Esophagus squamous epithelium (tissue), 5 donors: ENCODE data around the gene DUS1L. TPM values are rescaled to one million over a fixed set of nuclear protein-coding genes. Genes with fewer than 3 reads are reported as not detected.

Source experiments
- DNase-seq: peaks from one replicate; lab custom pipeline; 2025; lab: John Stamatoyannopoulos, UW
- H3K27ac ChIP-seq, 4 donors: fragments of 200-600 bp; sonication (generic); one replicate each; pipeline ENCODE4 v1.5.1; 2016 to 2019; ENCODE audit warnings: mild to moderate bottlenecking in 1 of 4
- H3K27me3 ChIP-seq, 4 donors: fragments of 200-600 bp; sonication (generic); 1 replicate in 3 of 4; 2 replicates in 1 of 4; pipeline versions ENCODE4 v1.5.1 to v1.6.0; 2017 to 2021; ENCODE audit warnings: antibody characterized with exemption in 1 of 4
- H3K36me3 ChIP-seq, 3 donors: fragments of 200-600 bp; sonication (generic); one replicate each; pipeline ENCODE4 v1.5.1; 2016 to 2019
- H3K4me1 ChIP-seq, 3 donors: fragments of 200-600 bp; sonication (generic); one replicate each; pipeline ENCODE4 v1.5.1; 2017 to 2019
- H3K4me3 ChIP-seq, 4 donors: fragments of 200-600 bp; sonication (generic); 1 replicate in 3 of 4; 2 replicates in 1 of 4; pipeline ENCODE4 v1.5.1; 2016 to 2019; ENCODE audit warnings: mild to moderate bottlenecking in 2 of 4, moderate library complexity in 1 of 4
- H3K9me3 ChIP-seq, 3 donors: fragments of 200-600 bp; sonication (generic); one replicate each; pipeline ENCODE4 v1.5.1; 2016 to 2019
- CTCF ChIP-seq, 6 experiments: fragments of 450-650 bp in 4 of 6; fragments of 200-600 bp in 2 of 6; sonication (generic) in 2 of 6; IDR thresholded peaks; one replicate each; pipeline ENCODE4 v1.5.1; 2016 to 2019; ENCODE audit warnings: antibody characterized with exemption in 6 of 6, mild to moderate bottlenecking in 4 of 6, moderate library complexity in 4 of 6
- POLR2A ChIP-seq, 4 donors: fragments of 450-650 bp; IDR thresholded peaks; one replicate each; pipeline ENCODE4 v1.6.1; 2017; ENCODE audit warnings: antibody characterized with exemption in 4 of 4, mild to moderate bottlenecking in 4 of 4, moderate library complexity in 3 of 4
- WGBS, 2 donors: methylation state at CpG; one replicate each; pipeline ENCODE4 v1.1.5; 2018; 5-methylcytosine and 5-hydroxymethylcytosine counted together
- intact Hi-C: fragments of 100-400 bp; cut with DNase I; formaldehyde crosslinking; loops from one replicate; pipeline ENCODE4 v1.15.0; 2022
- total RNA-seq, 4 donors: library from RNA; depleted of rRNA; stranded (reverse); fragments of >200 nt; gene quantifications; one replicate each; pipeline ENCODE4 v1.1.0, GENCODE V29; 2016
- donor health status: DM: yes; HTN: yes; CAD: no.

DUS1L gene
- total RNA-seq, 4 donors from 2014 or later, result 53.3 to 125 (median 105) TPM

GRCh38 chr17:82087961-82088837 is 22.6 kb upstream of the DUS1L start:
- Histone ChIP-seq H3K36me3 (peaks cover 96 to 100% (median 99%) of the 10 kb centered on the region in 3 donors), H3K27me3 (no peaks in the 10 kb centered on the region), H3K4me3 (no peak overlapping the region), H3K9me3 (no peaks in the 10 kb centered on the region), H3K4me1 (no peaks in the 10 kb centered on the region), H3K27ac (no peak overlapping the region)
- 90 to 92% methylated on average over 2 to 7 of the region's 48 CpGs for WGBS, 2 donors
- intact Hi-C loops, result no loop called here
- no peak for DNase-seq
- no peak for TF ChIP-seq CTCF (IDR thresholded peaks at IDR 0.05)
- no peak for TF ChIP-seq POLR2A (IDR thresholded peaks at IDR 0.05)

- Histone ChIP-seq H3K4me1 (no peaks in the 10 kb centered on the region), H3K27me3 (no peaks in the 10 kb centered on the region), H3K36me3 (peaks cover 96 to 100% (median 100%) of the 10 kb centered on the region in 3 donors), H3K4me3 (no peak overlapping the region), H3K27ac (no peak overlapping the region), H3K9me3 (no peaks in the 10 kb centered on the region)
- DNase-seq, result no peak
- WGBS, 2 donors, result 89 to 95% methylated on average over 4 to 8 of the region's 39 CpGs
- intact Hi-C loops, result no loop called here
- no peak for TF ChIP-seq CTCF (IDR thresholded peaks at IDR 0.05)
- no peak for TF ChIP-seq POLR2A (IDR thresholded peaks at IDR 0.05)
Measured at GRCh38 chr17:82086941-82087906, 21.6 kb upstream of the DUS1L start.

DNA sequence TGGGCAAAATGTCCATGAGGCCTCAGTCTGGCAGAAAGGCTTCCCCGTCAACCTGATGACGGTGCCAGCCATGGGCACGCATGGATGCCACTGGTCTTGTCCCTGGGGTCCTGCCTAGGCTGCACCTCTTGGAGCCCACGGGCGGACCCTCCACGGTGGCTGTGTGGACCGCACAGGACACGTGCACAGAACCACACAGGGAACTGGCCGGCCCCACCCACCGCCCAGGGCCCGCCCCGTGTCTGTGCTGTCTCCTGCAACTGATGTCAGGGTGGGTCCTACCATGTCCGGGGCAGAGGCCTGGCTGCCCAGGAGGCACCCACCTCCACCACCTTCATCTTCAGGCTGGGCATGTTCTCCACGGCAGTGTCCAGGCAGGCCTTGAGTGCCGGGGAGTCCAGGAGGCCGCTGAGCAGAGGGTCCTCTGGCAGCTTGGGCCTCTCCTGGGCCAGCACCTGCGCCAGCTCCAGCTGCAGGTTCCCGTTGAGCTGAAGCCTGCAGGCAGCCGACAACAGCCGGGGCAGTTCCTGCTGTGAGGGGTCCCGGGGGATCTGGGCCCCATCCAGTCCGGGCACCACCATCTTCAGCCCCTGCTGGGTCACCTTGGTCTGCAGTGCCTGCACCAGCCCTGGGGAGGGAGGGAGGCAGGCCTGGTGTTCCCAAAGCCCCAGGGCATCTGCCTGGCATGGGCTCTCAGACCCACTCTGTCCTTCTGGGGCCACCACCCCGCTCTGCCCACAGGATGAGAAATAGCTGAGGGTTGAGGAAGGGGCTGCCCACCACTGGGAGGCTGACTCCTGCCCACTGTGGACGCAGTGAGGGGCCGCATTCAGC is 20.5 kb upstream of the DUS1L start:
- TF ChIP-seq CTCF (IDR thresholded peaks at IDR 0.05) (no peak), POLR2A (IDR thresholded peaks at IDR 0.05) (no peak)
- no peak for DNase-seq
- H3K9me3 ChIP-seq, result no peaks in the 10 kb centered on the region
- H3K27ac ChIP-seq, result no peak overlapping the region
- no peak overlapping the region for H3K4me3 ChIP-seq
- WGBS, 2 donors, result 100% methylated on average over 2 to 4 of the region's 25 CpGs
- peaks cover 90 to 100% (median 95%) of the 10 kb centered on the region in 3 donors for H3K36me3 ChIP-seq
- no peaks in the 10 kb centered on the region for H3K27me3 ChIP-seq
- intact Hi-C loops, result no loop called here
- H3K4me1 ChIP-seq, result no peaks in the 10 kb centered on the region

GRCh38 chr17:82085031-82085861 is 19.6 kb upstream of the DUS1L start:
- WGBS, 2 donors, result 90 to 91% methylated on average over 6 to 23 of the region's 49 CpGs
- DNase-seq, result no peak
- H3K4me1 ChIP-seq, result no peaks in the 10 kb centered on the region

More at GRCh38 chr17:82085031-82085861, 19.6 kb upstream of the DUS1L start:
- Histone ChIP-seq H3K4me3 (no peak overlapping the region), H3K9me3 (no peaks in the 10 kb centered on the region), H3K36me3 (peaks cover 86 to 100% (median 93%) of the 10 kb centered on the region in 3 donors), H3K27me3 (no peaks in the 10 kb centered on the region), H3K27ac (no peak overlapping the region)
- no peak for TF ChIP-seq POLR2A (IDR thresholded peaks at IDR 0.05)
- TF ChIP-seq CTCF (IDR thresholded peaks at IDR 0.05), result no peak
- intact Hi-C loops, result no loop called here
